Activated T-helper 17 cell treated with anti-CD3 and anti-CD28 coated beads, Interleukin-2, amount 50 U/mL, for 72 hours (primary cell): ENCODE data around the gene PNMA6E. TPM values are rescaled to one million over a fixed set of nuclear protein-coding genes. Genes with fewer than 3 reads are reported as not detected.

ENCODE experiments used
- ATAC-seq: fragments of 150-1000 bp; cut with Tn5 transposase; replicated peaks from 2 replicates; pipeline ENCODE4 v1.10.0; 2021; ENCODE audit warnings: mild to moderate bottlenecking, moderate library complexity
- H3K27ac Mint-ChIP-seq: one replicate; pipeline ENCODE4 v1.8.0; 2022; ENCODE audit warnings: mixed read lengths
- H3K27me3 Mint-ChIP-seq: one replicate; pipeline ENCODE4 v1.8.0; 2022; ENCODE audit warnings: mixed read lengths
- H3K36me3 Mint-ChIP-seq: one replicate; pipeline ENCODE4 v1.8.0; 2022; ENCODE audit warnings: low read depth, mild to moderate bottlenecking, mixed read lengths
- H3K4me1 Mint-ChIP-seq: one replicate; pipeline ENCODE4 v1.8.0; 2022; ENCODE audit warnings: mixed read lengths
- H3K4me3 Mint-ChIP-seq: one replicate; pipeline ENCODE4 v1.8.0; 2022; ENCODE audit warnings: mild to moderate bottlenecking, mixed read lengths
- H3K9me3 Mint-ChIP-seq: one replicate; pipeline ENCODE4 v1.8.0; 2022; ENCODE audit warnings: mixed read lengths
- total RNA-seq, 2 donors: library from RNA; stranded (reverse); gene quantifications; one replicate each; pipeline ENCODE4 v1.2.3, GENCODE V29; 2022

Gene PNMA6E
- total RNA-seq, 2 donors from 2014 or later, result not detected

- Mint-ChIP-seq H3K4me3 (no peak overlapping the region), H3K4me1 (peaks cover 6% of the 10 kb centered on the region), H3K36me3 (no peaks in the 10 kb centered on the region), H3K27ac (no peak overlapping the region), H3K27me3 (no peaks in the 10 kb centered on the region), H3K9me3 (no peaks in the 10 kb centered on the region)
- ATAC-seq, result no peak
Measured at GRCh38 chrX:153372949-153373348, 28.2 kb downstream of the PNMA6E start.

- Mint-ChIP-seq H3K36me3 (no peaks in the 10 kb centered on the region), H3K27me3 (no peaks in the 10 kb centered on the region), H3K9me3 (no peaks in the 10 kb centered on the region), H3K4me3 (no peak overlapping the region), H3K4me1 (peaks cover 6% of the 10 kb centered on the region), H3K27ac (no peak overlapping the region)
- no peak for ATAC-seq
Measured at GRCh38 chrX:153371256-153371655, 29.9 kb downstream of the PNMA6E start.

GRCh38 chrX:153370293-153371055 is 30.7 kb downstream of the PNMA6E start:
- peak; percentile 70 for ATAC-seq
- Mint-ChIP-seq H3K9me3 (no peaks in the 10 kb centered on the region), H3K27me3 (no peaks in the 10 kb centered on the region), H3K4me3 (peak overlapping the region; percentile 9), H3K4me1 (peaks cover 6% of the 10 kb centered on the region), H3K27ac (peak overlapping the region; percentile 65), H3K36me3 (no peaks in the 10 kb centered on the region)

DNA sequence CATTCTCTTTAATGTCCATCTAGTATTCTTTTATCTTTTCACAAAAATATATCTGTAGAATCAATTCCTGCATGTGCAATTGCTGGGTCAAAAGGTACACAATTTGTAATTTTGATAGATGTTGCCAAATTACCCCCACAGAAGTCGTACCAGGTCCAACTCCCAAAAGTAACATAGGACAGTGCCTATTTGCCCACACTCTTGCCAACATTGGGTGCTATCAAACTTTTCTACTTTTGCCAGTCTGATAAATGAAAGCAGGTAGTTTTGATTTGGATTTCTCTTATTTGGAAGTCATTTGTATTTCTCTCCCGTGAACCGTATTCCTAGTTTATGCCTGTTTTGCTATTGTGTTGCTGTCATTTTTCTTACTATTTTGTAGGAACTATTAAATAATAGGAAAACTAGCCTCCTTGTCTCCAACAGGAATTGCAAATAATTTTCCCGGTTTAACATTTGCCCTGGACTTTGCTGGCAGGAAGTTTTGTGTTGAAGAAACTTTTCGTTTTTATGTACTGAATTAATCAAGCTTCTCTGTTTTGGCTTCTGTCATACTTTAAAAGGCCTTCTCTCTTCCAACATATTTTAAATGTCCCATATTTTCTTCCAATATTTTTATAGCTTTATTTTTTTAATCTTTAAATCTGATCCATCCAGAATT is 34.1 kb downstream of the PNMA6E start:
- H3K4me1 Mint-ChIP-seq, result peaks cover 6% of the 10 kb centered on the region
- no peak for ATAC-seq
- no peaks in the 10 kb centered on the region for H3K9me3 Mint-ChIP-seq
- no peak overlapping the region for H3K4me3 Mint-ChIP-seq
- no peaks in the 10 kb centered on the region for H3K36me3 Mint-ChIP-seq
- H3K27ac Mint-ChIP-seq, result no peak overlapping the region
- no peaks in the 10 kb centered on the region for H3K27me3 Mint-ChIP-seq

DNA sequence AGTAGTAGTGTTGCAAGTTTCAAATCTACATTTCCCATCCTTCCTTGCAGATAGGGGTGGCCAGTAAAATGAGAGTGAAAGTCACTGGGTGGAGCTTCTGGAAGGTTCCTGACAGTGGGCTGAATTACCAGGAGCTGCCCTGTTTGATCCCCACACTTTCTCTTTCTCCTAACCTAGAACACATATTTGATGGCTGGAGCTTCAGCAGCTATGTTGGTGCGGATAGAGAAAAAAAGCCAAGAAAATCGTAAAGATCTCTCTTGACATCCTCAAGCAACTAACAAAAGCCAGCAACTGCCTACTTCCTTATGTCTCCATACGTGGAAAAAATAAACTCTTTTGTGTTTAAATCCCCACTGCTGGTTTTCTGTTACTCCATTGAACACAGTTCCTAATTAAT is 35.0 kb downstream of the PNMA6E start:
- Mint-ChIP-seq H3K27me3 (no peaks in the 10 kb centered on the region), H3K4me1 (peaks cover 6% of the 10 kb centered on the region), H3K4me3 (no peak overlapping the region), H3K36me3 (no peaks in the 10 kb centered on the region), H3K9me3 (no peaks in the 10 kb centered on the region), H3K27ac (no peak overlapping the region)
- no peak for ATAC-seq

GRCh38 chrX:153365670-153366069 is 35.5 kb downstream of the PNMA6E start:
- Mint-ChIP-seq H3K4me3 (no peak overlapping the region), H3K36me3 (no peaks in the 10 kb centered on the region), H3K27me3 (no peaks in the 10 kb centered on the region), H3K9me3 (no peaks in the 10 kb centered on the region), H3K4me1 (peaks cover 4% of the 10 kb centered on the region), H3K27ac (no peak overlapping the region)
- peak; percentile 39 for ATAC-seq

- Mint-ChIP-seq H3K4me3 (no peak overlapping the region), H3K36me3 (no peaks in the 10 kb centered on the region), H3K27ac (no peak overlapping the region), H3K27me3 (no peaks in the 10 kb centered on the region), H3K9me3 (no peaks in the 10 kb centered on the region), H3K4me1 (no peaks in the 10 kb centered on the region)
- ATAC-seq, result no peak
Measured at GRCh38 chrX:153361781-153362397, 39.3 kb downstream of the PNMA6E start.

DNA sequence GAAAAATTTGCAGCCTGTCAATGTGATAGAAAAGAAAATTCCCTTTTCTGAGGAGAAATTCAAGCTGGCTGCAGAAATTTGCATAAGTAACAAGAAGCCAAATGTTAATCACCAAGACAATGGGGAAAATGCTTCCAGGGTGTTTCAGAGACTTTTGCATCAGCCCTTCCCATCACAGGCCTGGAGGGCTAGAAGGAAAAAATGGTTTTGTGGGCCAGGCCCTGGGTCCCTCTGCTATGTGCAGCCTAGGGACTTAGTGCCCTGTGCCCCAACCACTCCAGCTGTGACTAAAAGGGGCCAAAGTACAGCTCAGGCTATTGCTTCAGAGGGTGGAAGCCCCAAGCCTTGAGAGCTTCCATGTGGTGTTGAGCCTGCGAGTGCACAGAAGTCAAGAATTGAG is 43.3 kb downstream of the PNMA6E start:
- no peak for ATAC-seq
- Mint-ChIP-seq H3K9me3 (no peaks in the 10 kb centered on the region), H3K4me1 (no peaks in the 10 kb centered on the region), H3K36me3 (no peaks in the 10 kb centered on the region), H3K27me3 (no peaks in the 10 kb centered on the region), H3K27ac (no peak overlapping the region), H3K4me3 (no peak overlapping the region)

DNA sequence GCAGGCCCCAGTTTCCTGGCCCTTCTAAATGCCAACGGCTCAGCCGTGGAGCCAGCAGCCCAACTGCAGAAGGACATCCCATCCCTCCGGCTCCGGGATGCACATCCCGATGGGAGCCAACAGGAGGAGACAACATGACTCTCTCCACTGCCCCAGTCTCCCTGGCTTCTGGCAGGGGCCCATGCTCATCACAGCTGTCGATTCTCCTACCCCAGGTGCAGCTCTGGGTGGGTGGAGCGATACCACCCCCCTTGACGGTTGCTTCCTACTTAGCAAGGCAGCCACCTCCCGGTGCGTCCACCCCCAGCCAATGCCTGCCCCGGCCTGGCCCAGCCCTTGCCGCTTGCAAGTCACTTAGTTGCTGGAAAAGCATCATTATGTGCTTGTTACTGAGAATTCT is 47.7 kb downstream of the PNMA6E start:
- H3K4me3 Mint-ChIP-seq, result no peak overlapping the region
- no peaks in the 10 kb centered on the region for H3K27me3 Mint-ChIP-seq
- no peaks in the 10 kb centered on the region for H3K4me1 Mint-ChIP-seq
- no peaks in the 10 kb centered on the region for H3K9me3 Mint-ChIP-seq
- ATAC-seq, result no peak
- no peak overlapping the region for H3K27ac Mint-ChIP-seq
- peaks cover 29% of the 10 kb centered on the region for H3K36me3 Mint-ChIP-seq

DNA sequence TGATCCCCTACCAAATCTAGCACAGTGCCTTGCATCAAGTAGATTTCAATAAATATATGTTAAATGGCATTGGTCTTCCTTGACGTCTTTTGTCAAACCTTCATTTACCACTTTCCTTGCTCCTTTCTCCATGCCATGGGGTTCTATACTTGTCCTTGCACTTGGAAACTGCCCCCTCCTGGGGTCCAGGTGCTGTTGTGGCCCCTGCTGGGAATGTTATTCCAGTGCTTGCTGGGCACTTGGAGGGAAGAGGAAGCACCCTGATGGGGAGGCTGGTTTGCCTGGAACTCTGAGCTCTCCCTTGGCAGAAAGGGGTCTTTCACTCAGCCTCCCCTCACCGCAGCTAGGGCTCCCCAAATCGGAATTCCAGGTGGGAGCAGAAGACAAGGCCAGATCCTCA is 48.3 kb downstream of the PNMA6E start:
- peaks cover 34% of the 10 kb centered on the region for H3K36me3 Mint-ChIP-seq
- H3K4me1 Mint-ChIP-seq, result no peaks in the 10 kb centered on the region
- no peak for ATAC-seq

DNA sequence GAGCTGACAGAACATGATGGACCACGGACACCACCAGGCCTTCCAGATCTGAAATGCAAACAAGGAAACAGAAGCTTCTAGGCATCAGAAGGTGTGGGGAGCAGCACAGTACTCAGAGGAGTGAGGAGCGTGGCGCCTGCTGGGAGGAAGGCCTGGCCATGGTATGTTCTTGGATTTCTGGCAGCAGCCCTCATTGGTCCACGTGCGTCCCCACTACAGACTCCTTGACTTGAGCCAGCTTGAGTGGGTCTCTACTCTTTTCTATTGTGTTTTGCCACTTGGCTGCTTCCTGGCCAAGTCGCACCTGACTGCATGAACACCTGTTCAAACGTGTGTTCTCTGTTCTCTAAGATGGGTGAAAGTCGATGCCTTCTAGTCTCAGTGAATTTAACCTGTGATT is 49.2 kb downstream of the PNMA6E start:
- peaks cover 43% of the 10 kb centered on the region for H3K36me3 Mint-ChIP-seq
- no peak overlapping the region for H3K27ac Mint-ChIP-seq
- H3K4me1 Mint-ChIP-seq, result no peaks in the 10 kb centered on the region
- H3K27me3 Mint-ChIP-seq, result no peaks in the 10 kb centered on the region
- no peak for ATAC-seq
- H3K4me3 Mint-ChIP-seq, result no peak overlapping the region
- no peaks in the 10 kb centered on the region for H3K9me3 Mint-ChIP-seq

More for the DNA sequence above, 48.3 kb downstream of the PNMA6E start:
- Mint-ChIP-seq H3K4me3 (no peak overlapping the region), H3K9me3 (no peaks in the 10 kb centered on the region), H3K27me3 (no peaks in the 10 kb centered on the region), H3K27ac (no peak overlapping the region)

DNA sequence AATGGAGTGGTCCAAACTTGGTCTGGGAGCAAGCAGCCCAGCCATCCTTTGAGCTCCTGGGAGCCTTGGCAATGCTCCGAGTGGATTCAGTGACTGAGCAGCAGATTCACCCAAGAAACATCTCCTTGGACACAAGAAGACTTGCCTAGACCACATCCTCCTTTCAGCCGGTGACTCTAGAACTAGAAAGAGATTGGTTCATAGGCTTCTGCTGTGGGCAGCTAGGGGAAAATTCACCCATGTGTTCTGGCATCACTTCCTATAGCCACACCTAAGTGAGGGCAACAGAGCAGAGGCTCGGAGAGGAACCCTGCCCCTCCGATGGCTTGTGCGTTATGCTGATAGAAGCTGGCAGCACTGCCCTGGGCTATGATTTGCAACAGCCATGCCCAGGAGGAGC is 51.2 kb downstream of the PNMA6E start:
- Mint-ChIP-seq H3K9me3 (no peaks in the 10 kb centered on the region), H3K27me3 (no peaks in the 10 kb centered on the region), H3K4me3 (no peak overlapping the region), H3K27ac (no peak overlapping the region), H3K4me1 (no peaks in the 10 kb centered on the region), H3K36me3 (peaks cover 63% of the 10 kb centered on the region)
- ATAC-seq, result no peak

GRCh38 chrX:153348421-153348820 is 52.7 kb downstream of the PNMA6E start:
- Mint-ChIP-seq H3K4me1 (peaks cover 6% of the 10 kb centered on the region), H3K4me3 (no peak overlapping the region), H3K27ac (no peak overlapping the region), H3K9me3 (no peaks in the 10 kb centered on the region), H3K36me3 (peaks cover 79% of the 10 kb centered on the region), H3K27me3 (no peaks in the 10 kb centered on the region)
- ATAC-seq, result peak; percentile 78

GRCh38 chrX:153347530-153347929 is 53.6 kb downstream of the PNMA6E start:
- Mint-ChIP-seq H3K4me3 (no peak overlapping the region), H3K9me3 (no peaks in the 10 kb centered on the region), H3K36me3 (peaks cover 87% of the 10 kb centered on the region), H3K4me1 (peaks cover 11% of the 10 kb centered on the region), H3K27me3 (no peaks in the 10 kb centered on the region), H3K27ac (no peak overlapping the region)
- no peak for ATAC-seq
